ENCODE data around the gene NFE2L2. TPM values are rescaled to one million over a fixed set of nuclear protein-coding genes. Genes with fewer than 3 reads are reported as not detected.

NFE2L2 gene
- total and polyA plus RNA-seq, 9 of the 15 experiments (the other 6 are each of a cell fraction or from before 2014, with no cell fraction given), result 29.3 to 120 (median 59.3) TPM

GRCh38 chr2:177254433-177255226 lies 9.9 kb downstream of the NFE2L2 start (continued):
- no peak for TF ChIP-seq THAP12 (CRISPR knock-in tag; IDR thresholded peaks at IDR 0.05)
- TF ChIP-seq, protein P1, sequence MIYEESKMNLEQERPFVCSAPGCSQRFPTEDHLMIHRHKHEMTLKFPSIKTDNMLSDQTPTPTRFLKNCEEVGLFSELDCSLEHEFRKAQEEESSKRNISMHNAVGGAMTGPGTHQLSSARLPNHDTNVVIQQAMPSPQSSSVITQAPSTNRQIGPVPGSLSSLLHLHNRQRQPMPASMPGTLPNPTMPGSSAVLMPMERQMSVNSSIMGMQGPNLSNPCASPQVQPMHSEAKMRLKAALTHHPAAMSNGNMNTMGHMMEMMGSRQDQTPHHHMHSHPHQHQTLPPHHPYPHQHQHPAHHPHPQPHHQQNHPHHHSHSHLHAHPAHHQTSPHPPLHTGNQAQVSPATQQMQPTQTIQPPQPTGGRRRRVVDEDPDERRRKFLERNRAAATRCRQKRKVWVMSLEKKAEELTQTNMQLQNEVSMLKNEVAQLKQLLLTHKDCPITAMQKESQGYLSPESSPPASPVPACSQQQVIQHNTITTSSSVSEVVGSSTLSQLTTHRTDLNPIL (CRISPR knock-in tag; IDR thresholded peaks at IDR 0.05), result no peak
- TF ChIP-seq, protein P2, sequence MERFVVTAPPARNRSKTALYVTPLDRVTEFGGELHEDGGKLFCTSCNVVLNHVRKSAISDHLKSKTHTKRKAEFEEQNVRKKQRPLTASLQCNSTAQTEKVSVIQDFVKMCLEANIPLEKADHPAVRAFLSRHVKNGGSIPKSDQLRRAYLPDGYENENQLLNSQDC (CRISPR knock-in tag; IDR thresholded peaks at IDR 0.05), result no peak
- no peak for TF ChIP-seq GATAD2B (IDR thresholded peaks at IDR 0.05; ENCODE audit: borderline replicate concordance)
- TF ChIP-seq ZNF408 (CRISPR knock-in tag; IDR thresholded peaks at IDR 0.05; ENCODE audit: low read depth), result no peak
- TF ChIP-seq NFE2 (IDR thresholded peaks at IDR 0.05; ENCODE audit: low read depth), result no peak; the same call in 1 of the 2 replicates
- no peak for TF ChIP-seq ZBTB7A (IDR thresholded peaks at IDR 0.05; ENCODE audit: borderline replicate concordance, control insufficient read depth, low read depth, low read length)
- peak; percentile 35; the same call in 1 of the 2 replicates for TF ChIP-seq TEAD4 (IDR thresholded peaks at IDR 0.05; ENCODE audit: low read length)
- no peak for TF ChIP-seq TEAD4 (CRISPR knock-in tag; IDR thresholded peaks at IDR 0.05; ENCODE audit: borderline replicate concordance)
- no peak for TF ChIP-seq CHD2 (IDR thresholded peaks at IDR 0.05; ENCODE audit: low read depth, low read length)
- 0 out of 2 replicates have a peak, but pooled peaks have one; percentile 50 for TF ChIP-seq HDGF (IDR thresholded peaks at IDR 0.05)
- TF ChIP-seq ZFPM2 (CRISPR knock-in tag; IDR thresholded peaks at IDR 0.05), result no peak
- no peak for TF ChIP-seq PYGO2 (tag; IDR thresholded peaks at IDR 0.05)
- TF ChIP-seq, protein P3, sequence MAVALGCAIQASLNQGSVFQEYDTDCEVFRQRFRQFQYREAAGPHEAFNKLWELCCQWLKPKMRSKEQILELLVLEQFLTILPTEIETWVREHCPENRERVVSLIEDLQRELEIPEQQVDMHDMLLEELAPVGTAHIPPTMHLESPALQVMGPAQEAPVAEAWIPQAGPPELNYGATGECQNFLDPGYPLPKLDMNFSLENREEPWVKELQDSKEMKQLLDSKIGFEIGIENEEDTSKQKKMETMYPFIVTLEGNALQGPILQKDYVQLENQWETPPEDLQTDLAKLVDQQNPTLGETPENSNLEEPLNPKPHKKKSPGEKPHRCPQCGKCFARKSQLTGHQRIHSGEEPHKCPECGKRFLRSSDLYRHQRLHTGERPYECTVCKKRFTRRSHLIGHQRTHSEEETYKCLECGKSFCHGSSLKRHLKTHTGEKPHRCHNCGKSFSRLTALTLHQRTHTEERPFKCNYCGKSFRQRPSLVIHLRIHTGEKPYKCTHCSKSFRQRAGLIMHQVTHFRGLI (CRISPR knock-in tag; IDR thresholded peaks at IDR 0.05), result no peak
- TF ChIP-seq ELK3 (CRISPR knock-in tag; IDR thresholded peaks at IDR 0.05), result no peak
- TF ChIP-seq, protein P4, sequence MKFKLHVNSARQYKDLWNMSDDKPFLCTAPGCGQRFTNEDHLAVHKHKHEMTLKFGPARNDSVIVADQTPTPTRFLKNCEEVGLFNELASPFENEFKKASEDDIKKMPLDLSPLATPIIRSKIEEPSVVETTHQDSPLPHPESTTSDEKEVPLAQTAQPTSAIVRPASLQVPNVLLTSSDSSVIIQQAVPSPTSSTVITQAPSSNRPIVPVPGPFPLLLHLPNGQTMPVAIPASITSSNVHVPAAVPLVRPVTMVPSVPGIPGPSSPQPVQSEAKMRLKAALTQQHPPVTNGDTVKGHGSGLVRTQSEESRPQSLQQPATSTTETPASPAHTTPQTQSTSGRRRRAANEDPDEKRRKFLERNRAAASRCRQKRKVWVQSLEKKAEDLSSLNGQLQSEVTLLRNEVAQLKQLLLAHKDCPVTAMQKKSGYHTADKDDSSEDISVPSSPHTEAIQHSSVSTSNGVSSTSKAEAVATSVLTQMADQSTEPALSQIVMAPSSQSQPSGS (CRISPR knock-in tag; IDR thresholded peaks at IDR 0.05), result no peak
- TF ChIP-seq ELF2 (CRISPR knock-in tag; IDR thresholded peaks at IDR 0.05), result no peak
- TF ChIP-seq ZNF696 (CRISPR knock-in tag; conservative IDR thresholded peaks at IDR 0.05), result no peak
- no peak for TF ChIP-seq ZSCAN29 (IDR thresholded peaks at IDR 0.05)
- no peak for TF ChIP-seq IRF1 (CRISPR knock-in tag; IDR thresholded peaks at IDR 0.05; ENCODE audit: borderline replicate concordance)

Measured in K562 (cell line).